Mesendoderm (in vitro differentiated cells): ENCODE data around the gene WDR26.
"Not testable (repeated sequence)": the region's sequence is repeated elsewhere in the genome, so short reads cannot be mapped to it uniquely, and the experiment has no call there.

ENCODE experiments used
- DNase-seq: peaks from one replicate; pipeline ENCODE4 v3.0.0; 2013
- H2AK5ac ChIP-seq: 2 replicates; pipeline ENCODE4 v1.6.1; 2013; ENCODE audit warnings: low read length, inconsistent platforms
- H2BK120ac ChIP-seq: 2 replicates; pipeline ENCODE4 v1.6.1; 2013; ENCODE audit warnings: low read depth, mild to moderate bottlenecking, low read length, moderate library complexity, mixed read lengths
- H2BK15ac ChIP-seq: replicated peaks from 2 replicates; pipeline ENCODE4 v1.6.1; 2013; ENCODE audit warnings: low read depth, mild to moderate bottlenecking, moderate library complexity
- H2BK5ac ChIP-seq: 2 replicates; pipeline ENCODE4 v1.6.1; 2013; ENCODE audit warnings: low read length, inconsistent platforms
- H3K18ac ChIP-seq: 2 replicates; pipeline ENCODE4 v1.6.1; 2013; ENCODE audit warnings: mild to moderate bottlenecking, low read length, mixed read lengths
- H3K23ac ChIP-seq: one replicate; pipeline ENCODE4 v1.6.1; 2013; ENCODE audit warnings: low read length
- H3K27ac ChIP-seq: 2 replicates; pipeline ENCODE4 v1.5.1; 2013; ENCODE audit warnings: low read depth, mild to moderate bottlenecking, inconsistent platforms, low read length, moderate library complexity
- H3K27me3 ChIP-seq: 2 replicates; pipeline ENCODE4 v1.6.1; 2013; ENCODE audit warnings: low read length, control low read depth, mild to moderate bottlenecking, inconsistent platforms; ENCODE audit not compliant: insufficient read depth, poor library complexity
- H3K36me3 ChIP-seq: 2 replicates; pipeline ENCODE4 v1.6.1; 2013; ENCODE audit warnings: low read length, inconsistent platforms; ENCODE audit not compliant: control insufficient read depth, insufficient read depth
- H3K4ac ChIP-seq: one replicate; pipeline ENCODE4 v1.6.1; 2013; ENCODE audit warnings: low read depth, mild to moderate bottlenecking, low read length, moderate library complexity
- H3K4me1 ChIP-seq: 2 replicates; pipeline ENCODE4 v1.6.1; 2013; ENCODE audit warnings: low read depth, low read length, inconsistent platforms; ENCODE audit not compliant: control insufficient read depth
- H3K4me2 ChIP-seq: 2 replicates; pipeline ENCODE4 v1.6.1; 2013; ENCODE audit warnings: low read length
- H3K4me3 ChIP-seq: 2 replicates; pipeline ENCODE4 v1.5.1; 2013; ENCODE audit warnings: mild to moderate bottlenecking, low read length
- H3K56ac ChIP-seq: one replicate; pipeline ENCODE4 v1.6.1; 2013; ENCODE audit warnings: low read length
- H3K79me1 ChIP-seq: 2 replicates; pipeline ENCODE4 v1.6.1; 2013; ENCODE audit warnings: low read length, inconsistent platforms
- H3K79me2 ChIP-seq: 2 replicates; pipeline ENCODE4 v1.6.1; 2013; ENCODE audit warnings: mild to moderate bottlenecking, low read length; ENCODE audit not compliant: control insufficient read depth, insufficient read depth
- H3K9ac ChIP-seq: 2 replicates; pipeline ENCODE4 v1.6.1; 2013; ENCODE audit warnings: low read length, inconsistent platforms
- H4K5ac ChIP-seq: one replicate; pipeline ENCODE4 v1.6.1; 2013; ENCODE audit warnings: low read length
- H4K8ac ChIP-seq: one replicate; pipeline ENCODE4 v1.6.1; 2013; ENCODE audit warnings: low read depth, mild to moderate bottlenecking, control low read depth, low read length, moderate library complexity
- WGBS: extraction: QIAGEN DNeasy Blood & Tissue Kit; methylation state at CpG from one replicate; pipeline ENCODE4 v1.1.7; 2013; ENCODE audit warnings: low lambda C conversion rate, missing lambda C conversion rate; ENCODE audit not compliant: insufficient coverage; ENCODE audit errors: extremely low coverage; 5-methylcytosine and 5-hydroxymethylcytosine counted together
- small RNA-seq: library from polyadenylated mRNA; stranded (forward); fragments of <200 nt; extraction: miRNeasy Mini kit (QIAGEN cat#:217004); gene quantifications from one replicate; pipeline ENCODE3, GENCODE V24; 2013; ENCODE audit not compliant: insufficient read depth

WDR26 gene

DNA sequence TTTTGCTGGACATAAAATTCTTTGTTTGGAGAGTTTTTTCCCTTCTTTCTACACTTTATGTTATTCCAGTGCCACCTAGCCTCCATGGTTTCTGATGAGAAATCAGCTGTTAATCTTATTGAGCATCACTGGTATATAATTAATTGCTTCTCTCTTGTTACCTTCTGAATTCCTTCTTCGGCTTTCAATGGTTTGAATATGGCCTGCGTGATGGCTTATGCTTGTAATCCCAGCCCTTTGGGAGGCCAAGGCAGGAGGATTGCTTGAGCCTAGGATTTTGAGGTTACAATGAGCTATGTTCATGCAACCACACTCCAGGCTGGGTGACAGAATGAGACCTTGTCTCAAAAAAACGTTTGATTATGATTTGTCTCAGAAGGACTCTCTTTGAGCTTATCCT, 90.9 kb downstream of the WDR26 start:
- peak; percentile 25 for DNase-seq
- no peak overlapping the region for H2AK5ac ChIP-seq
- no peak overlapping the region for H2BK120ac ChIP-seq
- no peak overlapping the region for H2BK15ac ChIP-seq
- no peaks in the 10 kb centered on the region for H3K79me1 ChIP-seq
- H3K4ac ChIP-seq: no peak overlapping the region
- H3K4me2 ChIP-seq: no peak overlapping the region
- no peaks in the 10 kb centered on the region for H3K4me1 ChIP-seq
- H3K27ac ChIP-seq: no peak overlapping the region
- H3K27me3 ChIP-seq: no peaks in the 10 kb centered on the region
- no peak overlapping the region for H3K4me3 ChIP-seq
- WGBS: no CpG with 5 or more reads among the region's 3 CpGs
- H3K9ac ChIP-seq: no peak overlapping the region
- H2BK5ac ChIP-seq: no peak overlapping the region
- no peak overlapping the region for H3K23ac ChIP-seq
- no peak overlapping the region for H4K5ac ChIP-seq
- no peak overlapping the region for H3K56ac ChIP-seq
- H3K79me2 ChIP-seq: no peaks in the 10 kb centered on the region
- no peaks in the 10 kb centered on the region for H3K36me3 ChIP-seq
- no peak overlapping the region for H3K18ac ChIP-seq
- H4K8ac ChIP-seq: no peak overlapping the region

DNA sequence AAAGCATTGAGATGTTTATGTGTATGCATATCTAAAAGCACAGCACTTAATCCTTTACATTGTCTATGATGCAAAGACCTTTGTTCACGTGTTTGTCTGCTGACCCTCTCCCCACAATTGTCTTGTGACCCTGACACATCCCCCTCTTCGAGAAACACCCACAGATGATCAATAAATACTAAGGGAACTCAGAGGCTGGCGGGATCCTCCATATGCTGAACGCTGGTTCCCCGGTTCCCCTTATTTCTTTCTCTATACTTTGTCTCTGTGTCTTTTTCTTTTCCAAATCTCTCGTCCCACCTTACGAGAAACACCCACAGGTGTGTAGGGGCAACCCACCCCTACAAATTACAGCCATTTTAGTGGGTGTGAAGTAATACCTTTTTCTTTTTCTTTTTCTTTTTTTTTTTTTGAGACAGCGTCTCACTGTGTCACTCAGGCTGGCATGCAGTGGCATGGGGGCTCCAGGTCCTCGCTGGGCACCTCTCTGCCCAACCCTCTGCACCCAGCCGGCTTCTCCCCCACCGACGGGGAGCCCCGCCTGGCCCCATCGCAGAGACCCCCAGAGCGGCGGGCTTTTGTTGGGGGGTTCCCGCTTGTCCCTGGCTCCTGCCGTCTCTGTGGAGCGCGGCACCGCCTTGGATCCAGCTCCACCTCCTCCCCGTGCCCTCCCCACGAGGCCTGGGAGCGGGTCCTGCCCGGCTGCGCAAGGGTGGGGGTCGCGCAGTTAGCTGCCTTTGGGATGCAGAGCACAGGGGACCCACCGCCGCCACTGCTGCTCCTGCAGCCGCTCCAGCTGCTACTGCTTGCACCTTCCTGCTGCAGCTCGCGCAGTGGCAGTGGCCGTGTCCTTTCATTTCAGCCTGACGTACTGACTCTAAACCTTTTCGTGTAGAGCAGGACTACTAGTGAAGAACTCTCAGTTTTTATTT, 93.9 kb downstream of the WDR26 start:
- Histone ChIP-seq H3K23ac (peak overlapping the region; percentile 19), H3K56ac (peak overlapping the region; percentile 82), H3K4ac (peak overlapping the region; percentile 82), H3K4me2 (peak overlapping the region; percentile 67), H3K27ac (peak overlapping the region; percentile 51), H3K9ac (peak overlapping the region; percentile 52)
- H2AK5ac ChIP-seq, H4K5ac ChIP-seq, H2BK15ac ChIP-seq, H3K27me3 ChIP-seq, H3K4me3 ChIP-seq, H2BK5ac ChIP-seq, H3K18ac ChIP-seq, H3K79me1 ChIP-seq, H4K8ac ChIP-seq, H3K36me3 ChIP-seq, H3K4me1 ChIP-seq, H3K79me2 ChIP-seq, H2BK120ac ChIP-seq: not testable (repeated sequence)
- DNase-seq: peak; percentile 50
- no CpG with 5 or more reads among the region's 36 CpGs for WGBS

DNA sequence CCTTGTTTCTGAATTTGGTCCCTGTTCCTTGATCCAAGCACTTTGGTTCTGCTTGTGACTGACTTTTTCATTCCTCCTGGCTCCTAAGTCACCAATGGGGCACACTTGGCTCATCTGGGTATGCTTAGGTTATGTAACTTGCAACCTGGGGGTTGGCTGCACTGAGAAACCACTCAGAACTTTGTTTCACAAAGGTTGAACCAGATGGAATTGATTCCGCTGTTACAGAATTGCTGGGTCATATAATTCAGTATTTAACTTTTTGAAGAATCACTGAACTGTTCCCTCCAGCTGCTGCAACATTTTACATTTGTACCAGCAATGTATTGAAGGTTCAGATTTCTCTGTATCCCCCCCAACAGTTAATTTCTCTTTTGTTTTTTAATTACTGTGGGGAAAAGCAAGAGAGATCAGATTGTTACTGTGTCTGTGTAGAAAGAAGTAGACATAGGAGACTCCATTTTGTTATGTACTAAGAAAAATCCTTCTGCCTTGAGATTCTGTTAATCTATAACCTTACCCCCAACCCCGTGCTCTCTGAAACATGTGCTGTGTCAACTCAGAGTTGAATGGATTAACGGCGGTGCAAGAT, 95.1 kb downstream of the WDR26 start:
- peak overlapping the region; percentile 1 for H2BK120ac ChIP-seq
- peak overlapping the region; percentile 18 for H3K56ac ChIP-seq
- no peaks in the 10 kb centered on the region for H3K36me3 ChIP-seq
- no peaks in the 10 kb centered on the region for H3K79me2 ChIP-seq
- DNase-seq: no peak
- H3K4me3 ChIP-seq: no peak overlapping the region
- H2BK15ac ChIP-seq: no peak overlapping the region
- no peaks in the 10 kb centered on the region for H3K27me3 ChIP-seq
- H3K9ac ChIP-seq: no peak overlapping the region
- no peaks in the 10 kb centered on the region for H3K4me1 ChIP-seq
- no peak overlapping the region for H3K27ac ChIP-seq
- no peak overlapping the region for H3K18ac ChIP-seq
- no peak overlapping the region for H2AK5ac ChIP-seq
- no peak overlapping the region for H4K5ac ChIP-seq
- H2BK5ac ChIP-seq: no peak overlapping the region
- no peak overlapping the region for H4K8ac ChIP-seq
- no peak overlapping the region for H3K4me2 ChIP-seq
- WGBS: no CpG with 5 or more reads among the region's 4 CpGs
- H3K23ac ChIP-seq: no peak overlapping the region
- peak overlapping the region; percentile 87 for H3K4ac ChIP-seq
- H3K79me1 ChIP-seq: no peaks in the 10 kb centered on the region

DNA sequence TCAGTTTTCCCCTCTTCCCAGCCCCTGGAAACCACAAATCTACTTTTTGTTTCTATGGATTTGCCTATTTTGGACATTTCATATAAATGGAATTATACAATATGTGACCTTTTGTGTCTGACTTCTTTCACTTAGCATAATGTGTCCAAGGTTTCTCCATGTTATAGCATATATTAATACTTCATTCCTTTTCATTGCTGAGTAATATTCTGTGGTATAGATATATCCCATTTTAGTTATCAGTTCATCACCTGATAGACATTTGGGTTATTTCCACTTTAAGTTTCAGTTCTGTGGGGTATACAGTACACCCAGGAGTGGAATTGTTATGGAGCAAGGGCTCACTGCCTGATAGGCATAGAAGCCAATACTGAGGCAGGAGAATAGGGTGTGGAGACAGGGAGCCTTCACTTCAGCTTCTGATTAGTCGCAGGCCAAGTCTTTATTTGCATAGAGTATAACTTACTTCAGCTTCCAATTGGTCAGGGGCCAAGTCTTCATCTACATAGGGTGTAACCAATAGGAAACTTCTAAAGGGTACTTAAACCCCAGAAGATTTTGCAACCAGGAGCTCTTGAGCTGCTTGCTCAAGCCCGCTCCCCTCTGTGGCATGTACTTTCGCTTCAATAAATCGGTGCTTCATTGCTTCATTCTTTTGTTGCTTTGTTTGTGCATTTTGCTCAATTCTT, 96.3 kb downstream of the WDR26 start:
- H3K18ac ChIP-seq: no peak overlapping the region
- H3K27me3 ChIP-seq: no peaks in the 10 kb centered on the region
- no peak overlapping the region for H2BK5ac ChIP-seq
- no peaks in the 10 kb centered on the region for H3K4me1 ChIP-seq
- DNase-seq: peak; percentile 17
- no peak overlapping the region for H4K8ac ChIP-seq
- H3K36me3 ChIP-seq: no peaks in the 10 kb centered on the region
- no peak overlapping the region for H3K4me2 ChIP-seq
- no peak overlapping the region for H4K5ac ChIP-seq
- no peak overlapping the region for H3K4me3 ChIP-seq
- no CpG with 5 or more reads among the region's 4 CpGs for WGBS
- H3K79me2 ChIP-seq: no peaks in the 10 kb centered on the region
- H3K4ac ChIP-seq: no peak overlapping the region
- no peak overlapping the region for H2BK120ac ChIP-seq
- H2AK5ac ChIP-seq: no peak overlapping the region
- no peaks in the 10 kb centered on the region for H3K79me1 ChIP-seq
- no peak overlapping the region for H2BK15ac ChIP-seq
- no peak overlapping the region for H3K27ac ChIP-seq
- no peak overlapping the region for H3K23ac ChIP-seq
- no peak overlapping the region for H3K9ac ChIP-seq
- no peak overlapping the region for H3K56ac ChIP-seq

Small RNA genes lying within 50 kb of the gene (small RNA-seq; reads per million reads assigned to genes)
- gene MIR4742: 3.9 reads per million, percentile 61 among the genes with 10 or more reads in this experiment
